ENCODE measurements around the gene TSPAN7. TPM values are rescaled to one million over a fixed set of nuclear protein-coding genes. Genes with fewer than 3 reads are reported as not detected.
A peak's percentile ranks its signal among the peaks of the same experiment; 100 is the strongest.

TSPAN7 gene
- total and polyA plus RNA-seq, 9 of the 15 experiments (the other 6 are each of a cell fraction or from before 2014, with no cell fraction given) = 0.07 to 0.29 (median 0.12) TPM; not detected in 1

DNA sequence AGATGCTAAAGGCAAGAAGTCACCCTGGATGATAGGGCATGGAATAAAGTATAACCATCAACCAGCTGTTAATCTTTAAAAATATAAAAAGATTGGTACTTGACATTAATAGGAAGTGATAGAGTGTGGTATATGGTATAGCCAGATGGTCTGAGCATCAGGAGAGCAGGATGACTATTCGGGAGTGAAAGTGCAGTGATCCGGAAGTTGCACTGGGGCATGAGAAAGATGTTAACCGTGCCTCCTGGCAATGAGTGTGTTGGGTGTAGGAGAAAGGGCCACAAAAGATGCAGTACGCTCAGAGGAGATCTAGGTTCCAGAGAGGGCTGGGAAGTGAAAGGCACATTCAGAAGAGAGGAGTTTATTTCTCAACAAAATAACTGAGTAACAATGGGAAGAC, 65.0 kb downstream of the TSPAN7 start (continued):
- TF ChIP-seq LEF1 (IDR thresholded peaks at IDR 0.05) (no peak), ASH1L (IDR thresholded peaks at IDR 0.05; ENCODE audit: borderline replicate concordance, low read depth, partially characterized antibody) (no peak), ZNF12 (CRISPR knock-in tag; IDR thresholded peaks at IDR 0.05) (no peak)

DNA sequence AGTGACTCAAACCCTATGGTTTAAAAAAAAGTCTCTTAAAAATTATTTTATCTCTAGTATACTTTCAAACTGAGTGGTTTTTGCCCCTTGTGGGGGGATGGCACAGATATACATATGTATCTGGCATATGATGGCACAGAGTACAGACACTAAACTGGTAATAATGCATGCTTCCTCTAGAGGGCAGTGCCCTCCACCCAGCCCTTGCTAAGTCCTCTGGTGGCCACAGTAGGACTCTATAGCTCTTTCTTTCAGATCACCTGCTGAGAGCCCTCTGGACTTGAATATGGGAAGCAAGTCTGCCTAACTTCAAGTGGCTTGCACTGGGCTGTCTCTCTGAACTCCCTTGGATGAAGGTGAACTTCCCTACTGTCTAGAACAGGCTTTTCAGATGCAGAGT, 66.3 kb downstream of the TSPAN7 start:
- ChIA-PET POLR2A (interaction anchor here (0.6 to 1.0 kb wide), 3 partner anchors 14 to 763 kb away, joined by 3 read pairs; no protein-coding TSS in a partner anchor), CTCF (ENCODE audit: low intra/inter-chr PET ratio) (no interaction called here)
- no peaks in the 10 kb centered on the region for H3K9me3 ChIP-seq (replicated peaks; ENCODE audit: control insufficient read depth, insufficient read depth, low read depth, low read length)
- H3K4me2 ChIP-seq (ENCODE audit: insufficient read depth, low read length) = no peak overlapping the region
- H3K4me1 ChIP-seq (replicated peaks in 1 of 2; ENCODE audit: control insufficient read depth in 2 of 2, insufficient read depth in 2 of 2, low read length in 2 of 2) = no peaks in the 10 kb centered on the region; a peak in 1 of 5 replicates
- ATAC-seq = peak; percentile 100
- H3K27me3 ChIP-seq (ENCODE audit: control insufficient read depth in 2 of 2, insufficient read depth in 2 of 2, low read length in 2 of 2) = no peaks in the 10 kb centered on the region
- no peak overlapping the region for H3K9ac ChIP-seq (ENCODE audit: insufficient read depth in 1 of 2, low read depth in 2 of 2, low read length in 2 of 2)
- no peaks in the 10 kb centered on the region for H4K20me1 ChIP-seq (replicated peaks; ENCODE audit: control insufficient read depth, insufficient read depth, low read length)
- no peaks in the 10 kb centered on the region for H3K9me1 ChIP-seq (ENCODE audit: control insufficient read depth, insufficient read depth, low read length)
- peak; percentile 81 for FAIRE-seq
- H3K4me3 ChIP-seq = no peak overlapping the region
- DNase-seq (ENCODE audit: extremely low read depth in 1 of 4, low spot score in 3 of 4) = peak; percentile 38 to 68 (median 56)
- no peaks in the 10 kb centered on the region for H3K36me3 ChIP-seq (ENCODE audit: control insufficient read depth, insufficient read depth, low read length)
- no TSS peak for BruUV-seq (replicated peaks)
- H3K27ac ChIP-seq (ENCODE audit: extremely low read depth, low read depth, low read length) = no peak overlapping the region
- H2AFZ ChIP-seq (ENCODE audit: low read depth, low read length) = no peak overlapping the region
- in situ Hi-C loops (cut with MboI) (no loop called here), intact Hi-C loops (cut with micrococcal nuclease) (loop anchor here (5.0 kb wide), 1 partner anchor 35 kb away; no protein-coding TSS in a partner anchor)
- no peaks in the 10 kb centered on the region for H3K79me2 ChIP-seq (ENCODE audit: control insufficient read depth, insufficient read depth, low read length)
- TF ChIP-seq, protein P1, sequence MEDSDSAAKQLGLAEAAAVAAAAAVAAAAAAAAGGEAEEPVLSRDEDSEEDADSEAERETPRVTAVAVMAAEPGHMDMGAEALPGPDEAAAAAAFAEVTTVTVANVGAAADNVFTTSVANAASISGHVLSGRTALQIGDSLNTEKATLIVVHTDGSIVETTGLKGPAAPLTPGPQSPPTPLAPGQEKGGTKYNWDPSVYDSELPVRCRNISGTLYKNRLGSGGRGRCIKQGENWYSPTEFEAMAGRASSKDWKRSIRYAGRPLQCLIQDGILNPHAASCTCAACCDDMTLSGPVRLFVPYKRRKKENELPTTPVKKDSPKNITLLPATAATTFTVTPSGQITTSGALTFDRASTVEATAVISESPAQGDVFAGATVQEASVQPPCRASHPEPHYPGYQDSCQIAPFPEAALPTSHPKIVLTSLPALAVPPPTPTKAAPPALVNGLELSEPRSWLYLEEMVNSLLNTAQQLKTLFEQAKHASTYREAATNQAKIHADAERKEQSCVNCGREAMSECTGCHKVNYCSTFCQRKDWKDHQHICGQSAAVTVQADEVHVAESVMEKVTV (CRISPR knock-in tag; IDR thresholded peaks at IDR 0.05) = peak; percentile 61
- TF ChIP-seq RAD21 (CRISPR knock-in tag; conservative IDR thresholded peaks at IDR 0.05 in 1 of 2, IDR thresholded peaks at IDR 0.05 in 1 of 2) = peak; percentile 60 to 74; a peak in 3 of 4 replicates
- TF ChIP-seq ZKSCAN1 (IDR thresholded peaks at IDR 0.05; ENCODE audit: low read depth, low read length) = peak; percentile 87
- TF ChIP-seq, protein P2, sequence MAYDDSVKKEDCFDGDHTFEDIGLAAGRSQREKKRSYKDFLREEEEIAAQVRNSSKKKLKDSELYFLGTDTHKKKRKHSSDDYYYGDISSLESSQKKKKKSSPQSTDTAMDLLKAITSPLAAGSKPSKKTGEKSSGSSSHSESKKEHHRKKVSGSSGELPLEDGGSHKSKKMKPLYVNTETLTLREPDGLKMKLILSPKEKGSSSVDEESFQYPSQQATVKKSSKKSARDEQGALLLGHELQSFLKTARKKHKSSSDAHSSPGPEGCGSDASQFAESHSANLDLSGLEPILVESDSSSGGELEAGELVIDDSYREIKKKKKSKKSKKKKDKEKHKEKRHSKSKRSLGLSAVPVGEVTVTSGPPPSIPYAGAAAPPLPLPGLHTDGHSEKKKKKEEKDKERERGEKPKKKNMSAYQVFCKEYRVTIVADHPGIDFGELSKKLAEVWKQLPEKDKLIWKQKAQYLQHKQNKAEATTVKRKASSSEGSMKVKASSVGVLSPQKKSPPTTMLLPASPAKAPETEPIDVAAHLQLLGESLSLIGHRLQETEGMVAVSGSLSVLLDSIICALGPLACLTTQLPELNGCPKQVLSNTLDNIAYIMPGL (CRISPR knock-in tag; IDR thresholded peaks at IDR 0.05) = no peak
- TF ChIP-seq CTCF (IDR thresholded peaks at IDR 0.05 in 2 of 3, conservative IDR thresholded peaks at IDR 0.05 in 1 of 3; ENCODE audit: insufficient read depth in 2 of 3, low read depth in 1 of 3, low read length in 3 of 3) = peak; percentile 81 to 99 (median 97)
- peak; percentile 60 for TF ChIP-seq SMC3 (conservative IDR thresholded peaks at IDR 0.05; ENCODE audit: insufficient read depth, low read depth, low read length)
- TF ChIP-seq HDGF (IDR thresholded peaks at IDR 0.05) = no peak
- no peak for TF ChIP-seq SLC30A9 (CRISPR knock-in tag; IDR thresholded peaks at IDR 0.05)
- TF ChIP-seq, protein P3, sequence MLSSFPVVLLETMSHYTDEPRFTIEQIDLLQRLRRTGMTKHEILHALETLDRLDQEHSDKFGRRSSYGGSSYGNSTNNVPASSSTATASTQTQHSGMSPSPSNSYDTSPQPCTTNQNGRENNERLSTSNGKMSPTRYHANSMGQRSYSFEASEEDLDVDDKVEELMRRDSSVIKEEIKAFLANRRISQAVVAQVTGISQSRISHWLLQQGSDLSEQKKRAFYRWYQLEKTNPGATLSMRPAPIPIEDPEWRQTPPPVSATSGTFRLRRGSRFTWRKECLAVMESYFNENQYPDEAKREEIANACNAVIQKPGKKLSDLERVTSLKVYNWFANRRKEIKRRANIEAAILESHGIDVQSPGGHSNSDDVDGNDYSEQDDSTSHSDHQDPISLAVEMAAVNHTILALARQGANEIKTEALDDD (IDR thresholded peaks at IDR 0.05) = 0 out of 2 replicates have a peak, but pooled peaks have one; percentile 23
